Epithelial cell of proximal tubule (primary cell): ENCODE measurements around the gene CDHR4. TPM values are rescaled to one million over a fixed set of nuclear protein-coding genes. Genes with fewer than 3 reads are reported as not detected.

ENCODE experiments used
- DNase-seq: peaks from one replicate; pipeline ENCODE4 v3.0.0-alpha.2; 2011; ENCODE audit warnings: low read depth
- H3K4me3 ChIP-seq: 2 replicates; pipeline ENCODE4 v1.5.1; 2011; ENCODE audit warnings: low read depth, mild to moderate bottlenecking, low read length
- CTCF ChIP-seq: conservative IDR thresholded peaks from 2 replicates; pipeline ENCODE4 v1.5.1; 2012; ENCODE audit warnings: low read depth, mild to moderate bottlenecking, low read length
- total RNA-seq: library from RNA; depleted of rRNA; stranded (reverse); fragments of >200 nt; gene quantifications from 2 replicates; pipeline ENCODE4 v1.2.3, GENCODE V29; 2015

CDHR4 gene
- total RNA-seq, 1 donor from 2014 or later, result not detected

- H3K4me3 ChIP-seq, result no peak overlapping the region
- no peak for DNase-seq
- no peak for TF ChIP-seq CTCF
Measured at GRCh38 chr3:49745986-49746385, 53.7 kb downstream of the CDHR4 start.

Other genes with a start within 250 kb of the CDHR4 start
- under 0.01 and 0.46 TPM in 2 replicates for gene BSN, start 245.4 kb downstream of the CDHR4 start, total RNA-seq
- 126 and 199 TPM in 2 replicates for gene APEH, start 125.5 kb downstream of the CDHR4 start, total RNA-seq
- gene MST1, start 110.4 kb downstream of the CDHR4 start, total RNA-seq, result 4.3 and 5.5 TPM in 2 replicates
- 18.0 and 19.0 TPM in 2 replicates for gene RNF123, start 110.3 kb downstream of the CDHR4 start, total RNA-seq
- 0.07 and 0.86 TPM in 2 replicates for gene AMIGO3, start 80.2 kb downstream of the CDHR4 start, total RNA-seq
- gene GMPPB, start 75.9 kb downstream of the CDHR4 start, total RNA-seq, result 50.4 and 88.9 TPM in 2 replicates
- gene IP6K1, start 13.3 kb downstream of the CDHR4 start, total RNA-seq, result 27.5 and 30.7 TPM in 2 replicates
- 2.5 TPM in 1 of 2 replicates, not detected in the other for gene INKA1, start 3.4 kb upstream of the CDHR4 start, total RNA-seq
- 2.4 and 12.2 TPM in 2 replicates for gene UBA7, start 14.1 kb upstream of the CDHR4 start, total RNA-seq
- gene TRAIP, start 56.7 kb upstream of the CDHR4 start, total RNA-seq, result 17.1 and 18.9 TPM in 2 replicates
- not detected in 2 replicates for gene CAMKV, start 70.0 kb upstream of the CDHR4 start, total RNA-seq
- 5.3 and 5.6 TPM in 2 replicates for gene MST1R, start 104.0 kb upstream of the CDHR4 start, total RNA-seq
- 9.1 and 17.9 TPM in 2 replicates for gene MON1A, start 129.9 kb upstream of the CDHR4 start, total RNA-seq
- gene RBM6, start 140.3 kb upstream of the CDHR4 start, total RNA-seq, result 24.0 and 36.6 TPM in 2 replicates